Stimulated activated CD8-positive, alpha-beta memory T cell treated with anti-CD3 and anti-CD28 coated beads, Interleukin-7, amount 100 ng/mL, for 4 hours (primary cell): ENCODE data around the gene CWC15.
"Not testable (repeated sequence)": the region's sequence is repeated elsewhere in the genome, so short reads cannot be mapped to it uniquely, and the experiment has no call there.

Experiments used
- DNase-seq, 2 donors: peaks; one replicate each; pipeline ENCODE4 v3.0.0-alpha.2; 2020; ENCODE audit warnings: low read depth in 2 of 2

CWC15 gene

GRCh38 chr11:94954753-94955152, 18.6 kb downstream of the CWC15 start:
- DNase-seq, result no peak

- DNase-seq, result no peak
These were observed 25.2 kb downstream of the CWC15 start for GRCh38 chr11:94948070-94948617.

GRCh38 chr11:94946812-94947211, 26.5 kb downstream of the CWC15 start:
- no peak for DNase-seq

- DNase-seq, result no peak
These were observed 32.2 kb downstream of the CWC15 start for GRCh38 chr11:94941131-94941530.

GRCh38 chr11:94939346-94939745, 34.0 kb downstream of the CWC15 start:
- no peak for DNase-seq

- DNase-seq, result no peak
These were observed 35.0 kb downstream of the CWC15 start for GRCh38 chr11:94938095-94939055.

- no peak for DNase-seq
These were observed 38.5 kb downstream of the CWC15 start for GRCh38 chr11:94934846-94935245.

GRCh38 chr11:94934362-94934761, 39.0 kb downstream of the CWC15 start:
- DNase-seq, result no peak

- no peak for DNase-seq
These were observed 39.9 kb downstream of the CWC15 start for GRCh38 chr11:94933223-94934130.

GRCh38 chr11:94932503-94932902, 40.9 kb downstream of the CWC15 start:
- no peak for DNase-seq

- not testable (repeated sequence) for DNase-seq
These were observed 41.3 kb downstream of the CWC15 start for GRCh38 chr11:94932072-94932471.

- no peak for DNase-seq
These were observed 45.0 kb downstream of the CWC15 start for GRCh38 chr11:94928117-94928990.

- no peak for DNase-seq
These were observed 46.6 kb downstream of the CWC15 start for GRCh38 chr11:94926698-94927237.

GRCh38 chr11:94926271-94926625, 47.1 kb downstream of the CWC15 start:
- DNase-seq, result no peak

GRCh38 chr11:94925422-94926270, 47.7 kb downstream of the CWC15 start:
- DNase-seq, result no peak

GRCh38 chr11:94924612-94925011, 48.7 kb downstream of the CWC15 start:
- no peak for DNase-seq

- DNase-seq, result no peak
These were observed 49.2 kb downstream of the CWC15 start for GRCh38 chr11:94924171-94924572.

- no peak for DNase-seq
These were observed 50.4 kb downstream of the CWC15 start for GRCh38 chr11:94923004-94923334.

GRCh38 chr11:94922321-94923003, 50.9 kb downstream of the CWC15 start:
- DNase-seq, result no peak

- no peak for DNase-seq
These were observed 53.0 kb downstream of the CWC15 start for GRCh38 chr11:94920311-94920710.
